Endodermal cell (in vitro differentiated cells): ENCODE measurements around the gene WDR27. TPM values are rescaled to one million over a fixed set of nuclear protein-coding genes. Genes with fewer than 3 reads are reported as not detected.

Experiments used
- DNase-seq: peaks from one replicate; pipeline ENCODE4 v3.0.0-alpha.2; 2017
- H3K27ac ChIP-seq: 2 replicates; pipeline ENCODE4 v1.5.1; 2013; ENCODE audit warnings: mild to moderate bottlenecking, low read depth, low read length, moderate library complexity
- H3K27me3 ChIP-seq: 2 replicates; pipeline ENCODE4 v1.6.1; 2013; ENCODE audit warnings: mild to moderate bottlenecking, low read length, moderate library complexity; ENCODE audit not compliant: insufficient read depth, control insufficient read depth, poor library complexity, severe bottlenecking
- H3K36me3 ChIP-seq: 2 replicates; pipeline ENCODE4 v1.7.0; 2013; ENCODE audit warnings: mild to moderate bottlenecking, low read length, moderate library complexity; ENCODE audit not compliant: control insufficient read depth, insufficient read depth
- H3K4me1 ChIP-seq: one replicate; pipeline ENCODE4 v1.7.0; 2013; ENCODE audit warnings: low read length; ENCODE audit not compliant: control insufficient read depth, insufficient read depth
- H3K4me3 ChIP-seq: 2 replicates; pipeline ENCODE4 v1.5.1; 2013; ENCODE audit warnings: mild to moderate bottlenecking, low read length, moderate library complexity
- H3K9ac ChIP-seq: 2 replicates; pipeline ENCODE4 v1.6.1; 2013; ENCODE audit warnings: mild to moderate bottlenecking, low read length, moderate library complexity; ENCODE audit not compliant: poor library complexity, severe bottlenecking; ENCODE audit errors: extremely low read depth
- H3K9me3 ChIP-seq: 2 replicates; pipeline ENCODE4 v1.6.1; 2013; ENCODE audit warnings: mild to moderate bottlenecking, low read length, moderate library complexity; ENCODE audit not compliant: control insufficient read depth
- H3K27ac Mint-ChIP-seq: 2 replicates; pipeline ENCODE4 v1.8.0; 2020; ENCODE audit warnings: mixed read lengths
- H3K27me3 Mint-ChIP-seq: 2 replicates; pipeline ENCODE4 v1.8.0; 2021; ENCODE audit warnings: mild to moderate bottlenecking, mixed read lengths; ENCODE audit not compliant: insufficient read depth
- H3K36me3 Mint-ChIP-seq: 2 replicates; pipeline ENCODE4 v1.8.0; 2020; ENCODE audit warnings: low read depth, mixed read lengths
- H3K4me1 Mint-ChIP-seq: 2 replicates; pipeline ENCODE4 v1.8.0; 2020; ENCODE audit warnings: mixed read lengths
- H3K4me3 Mint-ChIP-seq: 2 replicates; pipeline ENCODE4 v1.8.0; 2020; ENCODE audit warnings: mild to moderate bottlenecking, moderate library complexity, mixed read lengths
- H3K9me3 Mint-ChIP-seq: 2 replicates; pipeline ENCODE4 v1.8.0; 2020; ENCODE audit warnings: mild to moderate bottlenecking, mixed read lengths
- CTCF ChIP-seq: fragments of 200-600 bp; sonication (generic); conservative IDR thresholded peaks from 2 replicates; pipeline ENCODE4 v1.5.0; 2021; ENCODE audit warnings: antibody characterized with exemption, mild to moderate bottlenecking
- WGBS, 2 experiments: methylation state at CpG; one replicate each; pipeline versions ENCODE4 v1.1.5 to v1.1.7; 2013; ENCODE audit warnings: missing lambda C conversion rate in 2 of 2, mixed read lengths in 1 of 2; ENCODE audit not compliant: insufficient coverage in 1 of 2, insufficient read length in 1 of 2; 5-methylcytosine and 5-hydroxymethylcytosine counted together
- total RNA-seq, 2 donors: library from RNA; stranded (reverse); fragmentation: NEBNext Ultra II Directional in 1 of 2; extraction: Animal tissue kit (Norgen Biotek cat#: 25700) in 1 of 2; gene quantifications; 2 replicates in 1 of 2; 3 replicates in 1 of 2; pipeline ENCODE4 v1.2.1, GENCODE V29; 2021

The WDR27 gene
- total RNA-seq, 2 donors from 2014 or later = 94.4 to 110 TPM

- no peaks in the 10 kb centered on the region for H3K27me3 ChIP-seq
- H3K9me3 Mint-ChIP-seq = peaks cover 1% of the 10 kb centered on the region
- 93% methylated on average over 5 of the region's 5 CpGs; no CpG with 5 or more reads in 1 of the 2 experiments for WGBS, 2 experiments
- no peaks in the 10 kb centered on the region for H3K4me1 Mint-ChIP-seq
- no peak for DNase-seq
- H3K4me1 ChIP-seq = no peaks in the 10 kb centered on the region
- H3K9me3 ChIP-seq = peaks cover 6% of the 10 kb centered on the region
- no peaks in the 10 kb centered on the region for H3K36me3 ChIP-seq
- H3K4me3 Mint-ChIP-seq = no peak overlapping the region
- peaks cover 2% of the 10 kb centered on the region for H3K36me3 Mint-ChIP-seq
- no peak overlapping the region for H3K4me3 ChIP-seq
- TF ChIP-seq CTCF = no peak
- no peak overlapping the region for H3K27ac Mint-ChIP-seq
- H3K9ac ChIP-seq = no peak overlapping the region
- no peaks in the 10 kb centered on the region for H3K27me3 Mint-ChIP-seq
- no peak overlapping the region for H3K27ac ChIP-seq
Measured at GRCh38 chr6:169490830-169491229, 211.0 kb downstream of the WDR27 start.

- Mint-ChIP-seq H3K36me3 (peaks cover 2% of the 10 kb centered on the region), H3K4me1 (no peaks in the 10 kb centered on the region), H3K9me3 (peaks cover 7% of the 10 kb centered on the region), H3K4me3 (no peak overlapping the region), H3K27me3 (no peaks in the 10 kb centered on the region), H3K27ac (no peak overlapping the region)
- no peak overlapping the region for H3K27ac ChIP-seq
- no peaks in the 10 kb centered on the region for H3K36me3 ChIP-seq
- no peaks in the 10 kb centered on the region for H3K27me3 ChIP-seq
- H3K4me3 ChIP-seq = no peak overlapping the region
- H3K9ac ChIP-seq = no peak overlapping the region
- TF ChIP-seq CTCF = no peak
- H3K4me1 ChIP-seq = no peaks in the 10 kb centered on the region
- no peak for DNase-seq
- peaks cover 10% of the 10 kb centered on the region for H3K9me3 ChIP-seq
- 95 to 100% methylated on average over 3 to 6 of the region's 6 CpGs for WGBS, 2 experiments
Measured at GRCh38 chr6:169490246-169490641, 211.6 kb downstream of the WDR27 start.

- H3K27me3 Mint-ChIP-seq = no peaks in the 10 kb centered on the region
- H3K9me3 Mint-ChIP-seq = peaks cover 12% of the 10 kb centered on the region
Measured at GRCh38 chr6:169489563-169490245, 212.1 kb downstream of the WDR27 start.

More at GRCh38 chr6:169489563-169490245, 212.1 kb downstream of the WDR27 start:
- Histone ChIP-seq H3K27me3 (no peaks in the 10 kb centered on the region), H3K4me3 (no peak overlapping the region), H3K4me1 (no peaks in the 10 kb centered on the region), H3K36me3 (no peaks in the 10 kb centered on the region), H3K9me3 (peaks cover 16% of the 10 kb centered on the region), H3K9ac (no peak overlapping the region), H3K27ac (no peak overlapping the region)
- H3K36me3 Mint-ChIP-seq = peaks cover 2% of the 10 kb centered on the region
- DNase-seq = no peak
- no peak overlapping the region for H3K27ac Mint-ChIP-seq
- no peaks in the 10 kb centered on the region for H3K4me1 Mint-ChIP-seq
- no peak overlapping the region for H3K4me3 Mint-ChIP-seq
- WGBS, 2 experiments = 84 to 93% methylated on average over 8 of the region's 8 CpGs
- peak; percentile 42 for TF ChIP-seq CTCF
